ENCODE data around the gene AKT3. TPM values are rescaled to one million over a fixed set of nuclear protein-coding genes. Genes with fewer than 3 reads are reported as not detected.

AKT3 gene
- polyA plus RNA-seq, 3 donors = 0.81 to 1.7 (median 1.4) TPM

DNA sequence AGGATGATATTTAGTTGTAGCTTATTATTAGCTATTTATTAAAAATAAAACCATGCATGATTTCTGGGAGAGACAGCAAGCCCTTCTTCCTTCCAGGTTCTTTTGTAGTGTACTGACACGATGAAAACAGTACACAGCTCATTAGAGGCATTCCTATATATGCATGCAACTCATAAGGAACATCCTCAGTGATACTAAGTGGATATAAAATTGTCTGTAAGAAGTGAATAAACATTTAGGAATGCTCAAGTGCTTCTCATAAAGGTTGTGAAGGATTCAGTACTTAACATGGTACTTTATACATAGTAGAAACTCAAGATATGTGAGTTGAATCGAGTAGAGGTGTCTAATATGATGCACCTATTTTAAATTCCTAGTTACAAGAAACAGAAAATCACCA, 306.5 kb downstream of the AKT3 start:
- Histone ChIP-seq H3K27me3 (ENCODE audit: control insufficient read depth in 2 of 2, insufficient read depth in 2 of 2, low read length in 2 of 2) (no peaks in the 10 kb centered on the region), H3K9me3 (replicated peaks in 1 of 2; ENCODE audit: control insufficient read depth in 1 of 2, insufficient read depth in 1 of 2, low read length in 2 of 2) (no peaks in the 10 kb centered on the region), H3K36me3 (replicated peaks in 1 of 2; ENCODE audit: control insufficient read depth in 1 of 2, insufficient read depth in 2 of 2, low read length in 2 of 2) (no peaks in the 10 kb centered on the region), H3K4me2 (replicated peaks; ENCODE audit: extremely low read depth, low read length, poor library complexity, severe bottlenecking) (no peak overlapping the region), H3K4me3 (replicated peaks in 1 of 3; ENCODE audit: low read depth in 2 of 3, low read length in 3 of 3) (no peak overlapping the region), H4K20me1 (ENCODE audit: insufficient read depth, low read length) (no peaks in the 10 kb centered on the region), H3K9ac (ENCODE audit: insufficient read depth, low read length, poor library complexity, severe bottlenecking) (no peak overlapping the region), H3K4me1 (ENCODE audit: control insufficient read depth in 1 of 2, insufficient read depth in 2 of 2, low read length in 2 of 2) (no peaks in the 10 kb centered on the region), H3K79me2 (ENCODE audit: insufficient read depth, low read length) (no peaks in the 10 kb centered on the region), H2AFZ (ENCODE audit: insufficient read depth, low read depth, low read length, poor library complexity, severe bottlenecking) (no peak overlapping the region), H3K27ac (ENCODE audit: low read depth in 1 of 2, low read length in 2 of 2) (no peak overlapping the region)
- intact Hi-C loops (cut with micrococcal nuclease) = no loop called here
- no peak for DNase-seq
- H3K4me1 Mint-ChIP-seq = no peaks in the 10 kb centered on the region
- TF ChIP-seq, protein P1, sequence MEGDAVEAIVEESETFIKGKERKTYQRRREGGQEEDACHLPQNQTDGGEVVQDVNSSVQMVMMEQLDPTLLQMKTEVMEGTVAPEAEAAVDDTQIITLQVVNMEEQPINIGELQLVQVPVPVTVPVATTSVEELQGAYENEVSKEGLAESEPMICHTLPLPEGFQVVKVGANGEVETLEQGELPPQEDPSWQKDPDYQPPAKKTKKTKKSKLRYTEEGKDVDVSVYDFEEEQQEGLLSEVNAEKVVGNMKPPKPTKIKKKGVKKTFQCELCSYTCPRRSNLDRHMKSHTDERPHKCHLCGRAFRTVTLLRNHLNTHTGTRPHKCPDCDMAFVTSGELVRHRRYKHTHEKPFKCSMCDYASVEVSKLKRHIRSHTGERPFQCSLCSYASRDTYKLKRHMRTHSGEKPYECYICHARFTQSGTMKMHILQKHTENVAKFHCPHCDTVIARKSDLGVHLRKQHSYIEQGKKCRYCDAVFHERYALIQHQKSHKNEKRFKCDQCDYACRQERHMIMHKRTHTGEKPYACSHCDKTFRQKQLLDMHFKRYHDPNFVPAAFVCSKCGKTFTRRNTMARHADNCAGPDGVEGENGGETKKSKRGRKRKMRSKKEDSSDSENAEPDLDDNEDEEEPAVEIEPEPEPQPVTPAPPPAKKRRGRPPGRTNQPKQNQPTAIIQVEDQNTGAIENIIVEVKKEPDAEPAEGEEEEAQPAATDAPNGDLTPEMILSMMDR (IDR thresholded peaks at IDR 0.05) = no peak
- no peak overlapping the region for H3K27ac Mint-ChIP-seq
- H3K9me3 Mint-ChIP-seq = peaks cover 0 to 1% (median 0%) of the 10 kb centered on the region in 7 donors
- WGBS (ENCODE audit: insufficient coverage) = no CpG with 5 or more reads among the region's 2 CpGs
- peaks cover 14 to 17% of the 10 kb centered on the region in 2 donors for H3K36me3 Mint-ChIP-seq
- no peaks in the 10 kb centered on the region for H3K27me3 Mint-ChIP-seq (ENCODE audit: low read depth in 3 of 3)
- H3K4me3 Mint-ChIP-seq = no peak overlapping the region

DNA sequence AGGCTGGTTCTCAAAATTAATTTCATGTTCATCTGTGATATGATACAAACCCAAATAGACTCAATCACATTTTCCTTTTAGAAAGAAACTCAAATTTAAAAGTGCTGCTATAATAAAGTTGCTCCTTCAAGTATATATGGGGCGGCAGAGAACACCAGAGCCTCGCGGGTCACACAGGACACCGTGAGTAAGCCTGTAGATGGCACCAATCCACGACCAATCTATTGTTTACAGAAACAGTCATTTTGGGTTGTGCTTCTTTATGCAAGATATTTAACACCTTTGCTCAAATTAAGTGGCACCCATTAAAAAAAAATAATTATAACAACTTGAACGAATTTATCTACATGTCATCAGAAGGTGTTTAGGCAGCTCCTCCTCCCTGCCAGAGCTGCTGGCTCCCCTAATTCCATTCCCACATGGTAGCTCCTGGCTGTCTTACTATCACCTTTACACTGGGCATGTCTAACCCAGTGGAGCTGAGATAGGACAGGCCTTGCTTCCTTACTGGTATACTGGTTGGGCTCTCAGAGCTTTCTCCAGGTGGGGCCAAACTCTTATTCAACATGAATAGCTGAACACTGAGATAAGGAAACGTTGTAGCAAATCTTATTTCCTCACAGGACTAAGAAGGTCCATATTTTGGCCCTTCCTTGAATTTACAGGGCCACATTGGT, 307.2 kb downstream of the AKT3 start:
- intact Hi-C loops (cut with micrococcal nuclease) = no loop called here
- no peaks in the 10 kb centered on the region for H3K4me1 ChIP-seq (ENCODE audit: control insufficient read depth in 1 of 2, insufficient read depth in 2 of 2, low read length in 2 of 2)
- no peaks in the 10 kb centered on the region for H3K79me2 ChIP-seq (ENCODE audit: insufficient read depth, low read length)
- DNase-seq = no peak
- WGBS (ENCODE audit: insufficient coverage) = 98% methylated on average over 6 of the region's 7 CpGs
- H4K20me1 ChIP-seq (ENCODE audit: insufficient read depth, low read length) = no peaks in the 10 kb centered on the region
- no peak overlapping the region for H3K4me2 ChIP-seq (replicated peaks; ENCODE audit: extremely low read depth, low read length, poor library complexity, severe bottlenecking)
- H3K9me3 Mint-ChIP-seq = peaks cover 0 to 1% (median 0%) of the 10 kb centered on the region in 7 donors
- no peak overlapping the region for H3K4me3 ChIP-seq (replicated peaks in 1 of 3; ENCODE audit: low read depth in 2 of 3, low read length in 3 of 3)
- H3K36me3 ChIP-seq (replicated peaks in 1 of 2; ENCODE audit: control insufficient read depth in 1 of 2, insufficient read depth in 2 of 2, low read length in 2 of 2) = no peaks in the 10 kb centered on the region
- no peaks in the 10 kb centered on the region for H3K27me3 Mint-ChIP-seq (ENCODE audit: low read depth in 3 of 3)
- TF ChIP-seq, protein P1 (IDR thresholded peaks at IDR 0.05) = no peak
- H3K4me3 Mint-ChIP-seq = no peak overlapping the region
- no peaks in the 10 kb centered on the region for H3K27me3 ChIP-seq (ENCODE audit: control insufficient read depth in 2 of 2, insufficient read depth in 2 of 2, low read length in 2 of 2)
- no peak overlapping the region for H2AFZ ChIP-seq (ENCODE audit: insufficient read depth, low read depth, low read length, poor library complexity, severe bottlenecking)
- H3K27ac Mint-ChIP-seq = no peak overlapping the region
- peaks cover 13 to 17% of the 10 kb centered on the region in 2 donors for H3K36me3 Mint-ChIP-seq
- H3K4me1 Mint-ChIP-seq = no peaks in the 10 kb centered on the region
- no peaks in the 10 kb centered on the region for H3K9me3 ChIP-seq (replicated peaks in 1 of 2; ENCODE audit: control insufficient read depth in 1 of 2, insufficient read depth in 1 of 2, low read length in 2 of 2)
- H3K9ac ChIP-seq (ENCODE audit: insufficient read depth, low read length, poor library complexity, severe bottlenecking) = no peak overlapping the region
- H3K27ac ChIP-seq (ENCODE audit: low read depth in 1 of 2, low read length in 2 of 2) = no peak overlapping the region

All from CD14-positive monocyte (primary cell).